ENCODE measurements around the gene USP3. TPM values are rescaled to one million over a fixed set of nuclear protein-coding genes. Genes with fewer than 3 reads are reported as not detected.

USP3 gene
- total RNA-seq, 1 donor from 2014 or later = 17.2 TPM

DNA sequence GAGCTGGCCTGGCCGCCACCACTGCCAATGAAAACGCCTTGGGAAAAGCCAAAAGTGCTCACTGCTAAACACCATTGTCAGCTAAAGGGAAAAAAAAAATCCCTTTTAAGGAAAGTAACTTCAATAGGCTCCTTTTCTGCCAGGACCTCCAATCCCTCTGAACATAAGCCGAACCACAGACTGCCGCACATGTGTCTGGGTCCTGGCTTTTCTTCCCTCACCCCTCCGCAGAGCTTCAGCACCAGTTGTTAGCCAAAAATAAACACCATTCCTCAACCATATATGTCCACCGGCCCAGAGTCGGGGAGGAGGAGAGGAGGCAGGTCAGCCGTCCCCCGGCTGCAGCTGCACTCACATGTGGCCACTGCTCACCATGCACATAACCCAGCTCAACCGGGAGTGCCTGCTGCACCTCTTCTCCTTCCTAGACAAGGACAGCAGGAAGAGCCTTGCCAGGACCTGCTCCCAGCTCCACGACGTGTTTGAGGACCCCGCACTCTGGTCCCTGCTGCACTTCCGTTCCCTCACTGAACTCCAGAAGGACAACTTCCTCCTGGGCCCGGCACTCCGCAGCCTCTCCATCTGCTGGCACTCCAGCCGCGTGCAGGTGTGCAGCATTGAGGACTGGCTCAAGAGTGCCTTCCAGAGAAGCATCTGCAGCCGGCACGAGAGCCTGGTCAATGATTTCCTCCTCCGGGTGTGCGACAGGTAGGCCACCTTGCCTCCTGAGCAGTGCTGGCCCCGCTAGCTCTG lies 92.8 kb downstream of the USP3 start, which contains the start of gene FBXL22:
Gene FBXL22, plus strand, starts transcription at position 350 of the 753 bp plus-strand sequence. Its CDS starts 6 bp downstream, at position 356.
- Histone ChIP-seq H3K4me1 (peaks cover 83% of the 10 kb centered on the region), H3K27ac (replicated peaks) (peak within 1 kb of the TSS; percentile 93), H3K27me3 (ENCODE audit: low read depth) (no peaks in the 10 kb centered on the region), H3K4me3 (peak within 1 kb of the TSS; percentile 81), H3K9me3 (replicated peaks) (no peaks in the 10 kb centered on the region), H3K36me3 (peaks cover 12% of the 10 kb centered on the region)
- intact Hi-C loops (cut with micrococcal nuclease) = no loop called here
- peak; percentile 52 for DNase-seq
- TF ChIP-seq CTCF (IDR thresholded peaks at IDR 0.05; ENCODE audit: borderline replicate concordance) = no peak

DNA sequence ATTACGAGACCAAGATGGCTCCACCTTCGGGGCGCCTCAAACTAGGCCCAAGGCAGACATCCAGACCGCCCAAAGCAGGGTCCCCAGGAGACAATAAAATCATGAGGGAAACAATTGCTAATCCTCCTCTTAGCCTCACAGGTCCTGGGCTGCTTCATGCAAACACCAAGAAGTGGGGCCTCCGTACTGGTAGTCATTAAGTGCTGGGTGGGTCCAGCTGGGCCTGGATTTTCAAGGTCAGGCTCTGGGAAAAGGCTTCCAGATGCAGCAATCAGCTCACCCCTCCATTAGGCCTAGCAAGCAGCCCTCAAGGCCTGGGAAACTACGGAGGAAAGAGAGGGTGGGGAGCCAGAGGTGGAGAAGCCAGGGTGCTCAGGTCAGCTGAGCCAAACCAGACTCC lies 93.4 kb downstream of the USP3 start:
- peaks cover 11% of the 10 kb centered on the region for H3K36me3 ChIP-seq
- peak overlapping the region; percentile 93 for H3K27ac ChIP-seq (replicated peaks)
- no peak for DNase-seq
- no peaks in the 10 kb centered on the region for H3K9me3 ChIP-seq (replicated peaks)
- no peak for TF ChIP-seq CTCF (IDR thresholded peaks at IDR 0.05; ENCODE audit: borderline replicate concordance)
- peaks cover 88% of the 10 kb centered on the region for H3K4me1 ChIP-seq
- intact Hi-C loops (cut with micrococcal nuclease) = no loop called here
- no peaks in the 10 kb centered on the region for H3K27me3 ChIP-seq (ENCODE audit: low read depth)
- peak overlapping the region; percentile 81 for H3K4me3 ChIP-seq

GRCh38 chr15:63598473-63599400 lies 94.3 kb downstream of the USP3 start:
- Histone ChIP-seq H3K27ac (replicated peaks) (peak overlapping the region; percentile 93), H3K36me3 (peaks cover 2% of the 10 kb centered on the region), H3K4me3 (peak overlapping the region; percentile 81), H3K9me3 (replicated peaks) (no peaks in the 10 kb centered on the region), H3K4me1 (peaks cover 95% of the 10 kb centered on the region), H3K27me3 (ENCODE audit: low read depth) (no peaks in the 10 kb centered on the region)
- intact Hi-C loops (cut with micrococcal nuclease) = no loop called here
- DNase-seq = no peak
- no peak for TF ChIP-seq CTCF (IDR thresholded peaks at IDR 0.05; ENCODE audit: borderline replicate concordance)

- H3K36me3 ChIP-seq = no peaks in the 10 kb centered on the region
- DNase-seq = peak; percentile 64
- peaks cover 94% of the 10 kb centered on the region for H3K4me1 ChIP-seq
- no peaks in the 10 kb centered on the region for H3K9me3 ChIP-seq (replicated peaks)
- no peaks in the 10 kb centered on the region for H3K27me3 ChIP-seq (ENCODE audit: low read depth)
- TF ChIP-seq CTCF (IDR thresholded peaks at IDR 0.05; ENCODE audit: borderline replicate concordance) = peak; percentile 72
- peak overlapping the region; percentile 93 for H3K27ac ChIP-seq (replicated peaks)
- intact Hi-C loops (cut with micrococcal nuclease) = no loop called here
- H3K4me3 ChIP-seq = peak overlapping the region; percentile 81
These were observed 95.1 kb downstream of the USP3 start for GRCh38 chr15:63599401-63600000.

GRCh38 chr15:63600001-63600615 lies 95.7 kb downstream of the USP3 start:
- Histone ChIP-seq H3K36me3 (no peaks in the 10 kb centered on the region), H3K4me1 (peaks cover 88% of the 10 kb centered on the region), H3K27ac (replicated peaks) (peak overlapping the region; percentile 93), H3K9me3 (replicated peaks) (no peaks in the 10 kb centered on the region), H3K4me3 (peak overlapping the region; percentile 81), H3K27me3 (ENCODE audit: low read depth) (no peaks in the 10 kb centered on the region)
- no peak for DNase-seq
- no peak for TF ChIP-seq CTCF (IDR thresholded peaks at IDR 0.05; ENCODE audit: borderline replicate concordance)
- intact Hi-C loops (cut with micrococcal nuclease) = no loop called here

All from left ventricle myocardium inferior (tissue), 1 donor.